ENCODE data around the gene RGL4.

- no peak for TF ChIP-seq POLR2A (IDR thresholded peaks at IDR 0.05)
- no peak for TF ChIP-seq CTCF (IDR thresholded peaks at IDR 0.05)
- TF ChIP-seq POLR2AphosphoS5 (IDR thresholded peaks at IDR 0.05) = no peak
Observed at GRCh38 chr22:23744001-23744400, 53.2 kb downstream of the RGL4 start.

Measured in stomach (tissue), 4 donors.